NCI-H187 treated with DMSO at 0.1 percent for 48 hours (cell line): Measurements from ENCODE around the gene CCDC200.
"Not testable (repeated sequence)": the region's sequence is repeated elsewhere in the genome, so short reads cannot be mapped to it uniquely, and the experiment has no call there.

Experiments
- DNase-seq: peaks from one replicate; lab custom pipeline; 2025; lab: John Stamatoyannopoulos, UW

Gene CCDC200

GRCh38 chr17:43216369-43216761 is 12.1 kb downstream of the CCDC200 start:
- no peak for DNase-seq

- no peak for DNase-seq
Observed at GRCh38 chr17:43215341-43215740, 13.1 kb downstream of the CCDC200 start.

- DNase-seq = no peak
Observed at GRCh38 chr17:43213545-43213944, 14.9 kb downstream of the CCDC200 start.

GRCh38 chr17:43212641-43213490 is 15.6 kb downstream of the CCDC200 start:
- no peak for DNase-seq

- DNase-seq = no peak
Observed at GRCh38 chr17:43211480-43212402, 16.7 kb downstream of the CCDC200 start, which contains the start of gene TMEM106A. TMEM106A (plus strand) TSS chr17:43211875; CDS start chr17:43213042, 1,167 bp downstream.

- no peak for DNase-seq
Observed at GRCh38 chr17:43211123-43211479, 17.3 kb downstream of the CCDC200 start.

GRCh38 chr17:43210576-43210975 is 17.8 kb downstream of the CCDC200 start:
- no peak for DNase-seq

GRCh38 chr17:43203013-43203412 is 25.4 kb downstream of the CCDC200 start:
- DNase-seq = not testable (repeated sequence)

GRCh38 chr17:43200127-43200526 is 28.3 kb downstream of the CCDC200 start:
- DNase-seq = no peak

GRCh38 chr17:43199633-43200032 is 28.8 kb downstream of the CCDC200 start:
- DNase-seq = no peak

GRCh38 chr17:43193251-43193650 is 35.2 kb downstream of the CCDC200 start:
- no peak for DNase-seq

- DNase-seq = not testable (repeated sequence)
Observed at GRCh38 chr17:43186656-43187055, 41.8 kb downstream of the CCDC200 start.

GRCh38 chr17:43183921-43184320 is 44.5 kb downstream of the CCDC200 start:
- DNase-seq = no peak

GRCh38 chr17:43176119-43176570 is 52.3 kb downstream of the CCDC200 start:
- DNase-seq = no peak

GRCh38 chr17:43175213-43176118 is 53.0 kb downstream of the CCDC200 start:
- DNase-seq = no peak

GRCh38 chr17:43171586-43172487 is 56.6 kb downstream of the CCDC200 start:
- DNase-seq = no peak
